DND-41 (cell line): Measurements from ENCODE around the gene HAX1.

Experiments used
- CTCF ChIP-seq: IDR thresholded peaks from 2 replicates; pipeline ENCODE4 v1.5.1; 2012; ENCODE audit warnings: borderline replicate concordance, low read length, moderate library complexity, mild to moderate bottlenecking; ENCODE audit not compliant: poor library complexity, severe bottlenecking; ENCODE audit errors: extremely low read depth
- EZH2 ChIP-seq: IDR thresholded peaks from 3 replicates; pipeline ENCODE4 v1.6.1; 2012; ENCODE audit warnings: borderline replicate concordance, low read depth, mild to moderate bottlenecking, moderate library complexity, low read length, inconsistent platforms; ENCODE audit not compliant: severe bottlenecking

GRCh38 chr1:154320882-154321608 lies 48.6 kb downstream of the HAX1 start, which contains the start of gene AQP10:
- TF ChIP-seq CTCF (no peak), EZH2 (no peak)
